ENCODE measurements around the gene ZNF397.

Gene ZNF397

DNA sequence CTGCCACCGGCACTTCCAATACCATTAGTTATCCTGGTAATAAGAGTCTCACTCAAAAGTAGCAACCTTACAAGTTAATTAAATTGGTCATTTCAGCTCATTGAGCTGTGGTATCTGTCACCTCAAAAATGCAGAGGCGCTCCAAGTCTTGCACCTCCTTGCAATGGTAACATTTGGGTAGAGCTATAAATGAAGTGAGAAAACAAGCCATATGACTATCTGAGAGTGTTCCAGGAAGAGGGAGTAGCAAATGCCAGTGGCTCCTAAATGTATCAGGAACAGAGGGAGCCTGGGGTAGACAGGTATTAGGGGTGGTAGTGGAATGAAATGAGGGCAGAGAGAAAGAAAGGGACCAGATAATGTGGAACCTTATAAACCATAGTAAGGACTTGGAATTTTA is 55.2 kb downstream of the ZNF397 start:
- DNase-seq (ENCODE audit: low spot score) = no peak

DNA sequence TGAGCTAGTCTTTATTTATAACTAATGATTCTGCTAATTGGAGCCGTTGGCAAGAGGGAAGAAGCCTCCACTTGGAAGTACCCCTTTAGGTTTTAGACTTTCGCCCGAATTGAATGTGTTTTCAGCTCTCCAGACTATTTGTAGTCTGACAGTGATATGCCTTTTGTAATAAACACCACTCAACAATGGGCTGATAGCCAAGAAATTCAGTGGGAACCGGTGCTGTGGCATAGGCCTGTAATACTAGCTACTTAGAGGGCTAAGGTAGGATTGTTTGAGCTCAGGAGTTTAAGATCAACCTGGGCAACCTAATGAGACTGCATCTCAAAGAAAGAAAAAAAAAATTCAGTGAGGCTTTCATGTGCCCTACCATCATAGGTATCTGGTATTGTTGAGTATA is 62.8 kb downstream of the ZNF397 start:
- DNase-seq (ENCODE audit: low spot score) = no peak

DNA sequence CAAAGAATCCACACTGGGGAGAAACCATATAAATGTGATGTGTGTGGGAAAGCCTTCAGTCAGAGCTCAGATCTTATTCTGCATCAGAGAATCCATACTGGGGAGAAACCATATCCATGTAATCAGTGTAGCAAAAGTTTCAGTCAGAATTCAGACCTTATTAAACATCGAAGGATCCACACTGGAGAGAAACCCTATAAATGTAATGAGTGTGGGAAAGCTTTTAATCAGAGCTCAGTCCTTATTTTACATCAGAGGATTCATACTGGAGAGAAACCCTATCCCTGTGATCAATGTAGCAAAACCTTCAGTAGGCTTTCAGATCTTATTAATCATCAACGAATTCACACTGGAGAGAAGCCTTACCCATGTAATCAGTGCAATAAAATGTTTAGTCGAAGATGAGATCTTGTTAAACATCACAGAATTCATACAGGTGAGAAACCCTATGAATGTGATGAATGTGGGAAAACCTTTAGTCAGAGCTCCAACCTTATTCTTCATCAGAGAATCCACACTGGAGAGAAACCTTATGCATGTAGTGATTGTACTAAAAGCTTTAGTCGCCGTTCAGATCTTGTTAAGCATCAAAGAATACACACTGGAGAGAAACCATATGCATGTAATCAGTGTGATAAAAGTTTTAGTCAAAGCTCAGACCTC is 65.9 kb downstream of the ZNF397 start:
- no peak for DNase-seq (ENCODE audit: low spot score)

Data from hematopoietic multipotent progenitor cell treated with erythropoietin and hydrocortisone succinate and interleukin-3 and kit ligand, for 15 days (in vitro differentiated cells).